Peyer's patch (tissue), 4 donors: ENCODE data around the gene PNLIPRP1.

ENCODE experiments used
- CTCF ChIP-seq, 6 experiments: fragments of 450-650 bp in 4 of 6; fragments of 200-600 bp in 2 of 6; sonication (generic) in 1 of 6; IDR thresholded peaks; one replicate each; pipeline ENCODE4 v1.5.1; 2017 to 2019; ENCODE audit warnings: antibody characterized with exemption in 6 of 6, mild to moderate bottlenecking in 3 of 6, moderate library complexity in 1 of 6
- POLR2A ChIP-seq, 2 donors: fragments of 450-650 bp; IDR thresholded peaks; one replicate each; pipeline ENCODE4 v1.5.1; 2017; ENCODE audit warnings: antibody characterized with exemption in 2 of 2, mild to moderate bottlenecking in 2 of 2, moderate library complexity in 2 of 2

- TF ChIP-seq CTCF (IDR thresholded peaks at IDR 0.05), result no peak
- TF ChIP-seq POLR2A (IDR thresholded peaks at IDR 0.05), result no peak
Measured at GRCh38 chr10:116614796-116615195, 24.0 kb downstream of the PNLIPRP1 start.
